ENCODE data around the gene MTF1. TPM values are rescaled to one million over a fixed set of nuclear protein-coding genes. Genes with fewer than 3 reads are reported as not detected.

MTF1 gene

Small RNA genes within 50 kb of the gene (small RNA-seq; reads per million reads assigned to genes)
- not detected for gene RF00092 (ENCODE audit: low read depth)
- not detected for gene RNU6-584P (ENCODE audit: low read depth)
